ENCODE measurements around the gene S100Z.

S100Z gene

DNA sequence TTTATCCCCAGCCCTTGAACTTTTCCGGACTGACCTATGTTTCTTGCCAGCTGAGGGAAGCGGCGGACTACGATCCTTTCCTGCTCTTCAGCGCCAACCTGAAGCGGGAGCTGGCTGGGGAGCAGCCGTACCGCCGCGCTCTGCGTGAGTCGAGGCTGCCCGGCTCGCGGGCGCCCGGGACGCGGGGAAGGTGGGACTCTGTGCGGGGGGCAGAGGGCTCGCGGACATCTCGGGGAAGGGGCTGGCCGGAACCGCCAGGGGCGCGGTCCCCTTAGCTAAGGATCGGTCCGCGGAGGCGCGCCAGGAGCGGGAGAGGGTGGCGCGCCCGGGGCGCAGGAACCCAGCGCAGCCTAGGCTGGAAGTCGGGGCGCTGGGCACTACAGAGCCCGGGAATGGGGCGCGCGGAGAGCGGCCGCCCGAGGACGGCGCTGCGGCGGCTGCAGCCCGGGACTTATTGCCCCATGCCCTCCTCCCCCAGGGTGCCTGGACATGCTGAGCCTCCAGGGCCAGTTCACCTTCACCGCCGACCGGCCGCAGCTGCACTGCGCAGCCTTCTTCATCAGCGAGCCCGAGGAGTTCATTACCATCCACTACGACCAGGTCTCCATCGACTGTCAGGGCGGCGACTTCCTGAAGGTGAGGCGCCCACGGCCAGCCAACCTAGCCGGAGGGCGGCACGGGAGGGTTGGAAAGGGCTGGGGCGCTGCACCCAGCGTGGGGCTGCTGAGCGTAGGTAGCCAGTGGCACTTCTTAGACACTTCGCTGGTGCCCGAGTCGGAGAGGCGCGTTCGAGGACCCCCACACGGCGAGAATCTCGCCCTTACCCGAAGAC is 104.0 kb downstream of the S100Z start:
- TF ChIP-seq, protein P1, sequence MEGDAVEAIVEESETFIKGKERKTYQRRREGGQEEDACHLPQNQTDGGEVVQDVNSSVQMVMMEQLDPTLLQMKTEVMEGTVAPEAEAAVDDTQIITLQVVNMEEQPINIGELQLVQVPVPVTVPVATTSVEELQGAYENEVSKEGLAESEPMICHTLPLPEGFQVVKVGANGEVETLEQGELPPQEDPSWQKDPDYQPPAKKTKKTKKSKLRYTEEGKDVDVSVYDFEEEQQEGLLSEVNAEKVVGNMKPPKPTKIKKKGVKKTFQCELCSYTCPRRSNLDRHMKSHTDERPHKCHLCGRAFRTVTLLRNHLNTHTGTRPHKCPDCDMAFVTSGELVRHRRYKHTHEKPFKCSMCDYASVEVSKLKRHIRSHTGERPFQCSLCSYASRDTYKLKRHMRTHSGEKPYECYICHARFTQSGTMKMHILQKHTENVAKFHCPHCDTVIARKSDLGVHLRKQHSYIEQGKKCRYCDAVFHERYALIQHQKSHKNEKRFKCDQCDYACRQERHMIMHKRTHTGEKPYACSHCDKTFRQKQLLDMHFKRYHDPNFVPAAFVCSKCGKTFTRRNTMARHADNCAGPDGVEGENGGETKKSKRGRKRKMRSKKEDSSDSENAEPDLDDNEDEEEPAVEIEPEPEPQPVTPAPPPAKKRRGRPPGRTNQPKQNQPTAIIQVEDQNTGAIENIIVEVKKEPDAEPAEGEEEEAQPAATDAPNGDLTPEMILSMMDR (IDR thresholded peaks at IDR 0.05; ENCODE audit: insufficient read depth, low read length), result no peak
- TF ChIP-seq, protein P2, sequence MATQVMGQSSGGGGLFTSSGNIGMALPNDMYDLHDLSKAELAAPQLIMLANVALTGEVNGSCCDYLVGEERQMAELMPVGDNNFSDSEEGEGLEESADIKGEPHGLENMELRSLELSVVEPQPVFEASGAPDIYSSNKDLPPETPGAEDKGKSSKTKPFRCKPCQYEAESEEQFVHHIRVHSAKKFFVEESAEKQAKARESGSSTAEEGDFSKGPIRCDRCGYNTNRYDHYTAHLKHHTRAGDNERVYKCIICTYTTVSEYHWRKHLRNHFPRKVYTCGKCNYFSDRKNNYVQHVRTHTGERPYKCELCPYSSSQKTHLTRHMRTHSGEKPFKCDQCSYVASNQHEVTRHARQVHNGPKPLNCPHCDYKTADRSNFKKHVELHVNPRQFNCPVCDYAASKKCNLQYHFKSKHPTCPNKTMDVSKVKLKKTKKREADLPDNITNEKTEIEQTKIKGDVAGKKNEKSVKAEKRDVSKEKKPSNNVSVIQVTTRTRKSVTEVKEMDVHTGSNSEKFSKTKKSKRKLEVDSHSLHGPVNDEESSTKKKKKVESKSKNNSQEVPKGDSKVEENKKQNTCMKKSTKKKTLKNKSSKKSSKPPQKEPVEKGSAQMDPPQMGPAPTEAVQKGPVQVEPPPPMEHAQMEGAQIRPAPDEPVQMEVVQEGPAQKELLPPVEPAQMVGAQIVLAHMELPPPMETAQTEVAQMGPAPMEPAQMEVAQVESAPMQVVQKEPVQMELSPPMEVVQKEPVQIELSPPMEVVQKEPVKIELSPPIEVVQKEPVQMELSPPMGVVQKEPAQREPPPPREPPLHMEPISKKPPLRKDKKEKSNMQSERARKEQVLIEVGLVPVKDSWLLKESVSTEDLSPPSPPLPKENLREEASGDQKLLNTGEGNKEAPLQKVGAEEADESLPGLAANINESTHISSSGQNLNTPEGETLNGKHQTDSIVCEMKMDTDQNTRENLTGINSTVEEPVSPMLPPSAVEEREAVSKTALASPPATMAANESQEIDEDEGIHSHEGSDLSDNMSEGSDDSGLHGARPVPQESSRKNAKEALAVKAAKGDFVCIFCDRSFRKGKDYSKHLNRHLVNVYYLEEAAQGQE (IDR thresholded peaks at IDR 0.05; ENCODE audit: insufficient replicate concordance, low read depth), result no peak
- TF ChIP-seq SPI1 (IDR thresholded peaks at IDR 0.05; ENCODE audit: borderline replicate concordance, low read depth) (no peak), POLR2AphosphoS5 (IDR thresholded peaks at IDR 0.05; ENCODE audit: low read depth) (no peak), GABPA (IDR thresholded peaks at IDR 0.05; ENCODE audit: low read depth) (no peak)
- H3K4me3 ChIP-seq (replicated peaks; ENCODE audit: insufficient read depth, low read length), result no peak overlapping the region
- H3K27ac ChIP-seq (replicated peaks), result no peak overlapping the region
- DNase-seq (ENCODE audit: low read depth in 1 of 2, low spot score in 1 of 2), result no peak
- H3K27me3 ChIP-seq (ENCODE audit: insufficient read depth, poor library complexity, severe bottlenecking), result peaks cover 5% of the 10 kb centered on the region

DNA sequence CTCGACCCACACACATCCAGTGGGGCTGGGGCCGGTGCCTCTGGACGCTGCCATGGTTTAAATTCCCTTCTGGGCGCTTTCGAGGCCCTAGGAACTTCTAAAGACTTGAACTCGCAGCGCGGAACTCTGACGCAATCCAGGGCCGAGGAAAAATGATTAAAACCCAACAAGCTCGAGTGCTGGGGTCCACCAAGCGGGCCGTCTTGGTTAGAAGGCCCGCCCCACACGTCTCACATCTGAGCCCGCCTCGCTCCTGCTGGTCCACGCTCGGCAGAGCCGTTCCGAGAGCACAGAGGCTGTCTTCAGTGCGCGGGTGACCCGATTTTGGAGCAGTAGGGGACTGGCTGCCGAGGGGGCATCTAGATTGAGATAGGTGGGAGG is 104.6 kb downstream of the S100Z start:
- DNase-seq (ENCODE audit: low read depth in 1 of 2, low spot score in 1 of 2), result no peak
- peaks cover 5% of the 10 kb centered on the region for H3K27me3 ChIP-seq (ENCODE audit: insufficient read depth, poor library complexity, severe bottlenecking)
- TF ChIP-seq SPI1 (IDR thresholded peaks at IDR 0.05; ENCODE audit: borderline replicate concordance, low read depth) (no peak), POLR2AphosphoS5 (IDR thresholded peaks at IDR 0.05; ENCODE audit: low read depth) (no peak), GABPA (IDR thresholded peaks at IDR 0.05; ENCODE audit: low read depth) (no peak)
- TF ChIP-seq, protein P2 (IDR thresholded peaks at IDR 0.05; ENCODE audit: insufficient replicate concordance, low read depth), result no peak
- TF ChIP-seq, protein P1 (IDR thresholded peaks at IDR 0.05; ENCODE audit: insufficient read depth, low read length), result no peak
- H3K27ac ChIP-seq (replicated peaks), result no peak overlapping the region
- H3K4me3 ChIP-seq (replicated peaks; ENCODE audit: insufficient read depth, low read length), result no peak overlapping the region

DNA sequence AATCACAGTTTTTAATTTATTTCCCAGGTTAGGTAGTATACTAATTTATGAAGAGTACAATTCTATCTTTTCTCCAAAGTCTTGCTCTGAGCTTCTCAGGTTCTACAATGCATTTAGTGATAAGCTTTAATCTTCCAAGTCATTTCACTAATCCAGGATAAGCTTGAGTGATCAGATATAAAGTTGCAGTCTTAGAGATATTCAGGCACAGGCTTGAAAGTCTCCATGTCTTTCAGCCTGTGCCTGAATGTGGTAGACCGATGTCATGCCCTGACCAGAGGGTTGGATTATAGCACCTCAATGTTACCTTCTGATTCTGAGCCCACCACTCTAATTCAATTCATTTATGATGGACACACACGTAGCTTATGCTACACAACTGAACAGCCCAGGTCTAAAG is 106.2 kb downstream of the S100Z start:
- peaks cover 5% of the 10 kb centered on the region for H3K27me3 ChIP-seq (ENCODE audit: insufficient read depth, poor library complexity, severe bottlenecking)
- H3K4me3 ChIP-seq (replicated peaks; ENCODE audit: insufficient read depth, low read length), result no peak overlapping the region
- DNase-seq (ENCODE audit: low read depth in 1 of 2, low spot score in 1 of 2), result no peak
- no peak overlapping the region for H3K27ac ChIP-seq (replicated peaks)
- TF ChIP-seq SPI1 (IDR thresholded peaks at IDR 0.05; ENCODE audit: borderline replicate concordance, low read depth), result no peak
- no peak for TF ChIP-seq POLR2AphosphoS5 (IDR thresholded peaks at IDR 0.05; ENCODE audit: low read depth)
- TF ChIP-seq, protein P1 (IDR thresholded peaks at IDR 0.05; ENCODE audit: insufficient read depth, low read length), result no peak
- no peak for TF ChIP-seq GABPA (IDR thresholded peaks at IDR 0.05; ENCODE audit: low read depth)
- TF ChIP-seq, protein P2 (IDR thresholded peaks at IDR 0.05; ENCODE audit: insufficient replicate concordance, low read depth), result no peak

All from HL-60 (cell line).